ENCODE data around the gene IL36B.

Gene IL36B

GRCh38 chr2:113075600-113075999, 22.9 kb upstream of the IL36B start:
- no peak for DNase-seq (ENCODE audit: low spot score)

GRCh38 chr2:113075030-113075429, 22.4 kb upstream of the IL36B start:
- DNase-seq (ENCODE audit: low spot score), result no peak

GRCh38 chr2:113073325-113073834, 20.7 kb upstream of the IL36B start:
- DNase-seq (ENCODE audit: low spot score), result no peak

GRCh38 chr2:113072584-113072983, 19.9 kb upstream of the IL36B start:
- DNase-seq (ENCODE audit: low spot score), result no peak

GRCh38 chr2:113070606-113070975, 17.9 kb upstream of the IL36B start:
- DNase-seq (ENCODE audit: low spot score), result no peak

GRCh38 chr2:113069676-113070605, 17.3 kb upstream of the IL36B start:
- no peak for DNase-seq (ENCODE audit: low spot score)

- no peak for DNase-seq (ENCODE audit: low spot score)
Observed at GRCh38 chr2:113068706-113069485, 16.2 kb upstream of the IL36B start.

- no peak for DNase-seq (ENCODE audit: low spot score)
Observed at GRCh38 chr2:113068249-113068648, 15.6 kb upstream of the IL36B start.

GRCh38 chr2:113067681-113068080, 15.0 kb upstream of the IL36B start, which contains the start of gene IL1F10:
IL1F10 (plus strand) TSS chr2:113067970; CDS start chr2:113072739, 4,769 bp downstream.
- DNase-seq (ENCODE audit: low spot score), result no peak

- no peak for DNase-seq (ENCODE audit: low spot score)
Observed at GRCh38 chr2:113064898-113065297, 12.2 kb upstream of the IL36B start.

- no peak for DNase-seq (ENCODE audit: low spot score)
Observed at GRCh38 chr2:113064281-113064680, 11.6 kb upstream of the IL36B start.

GRCh38 chr2:113061896-113062770, 9.5 kb upstream of the IL36B start:
- no peak for DNase-seq (ENCODE audit: low spot score)

GRCh38 chr2:113061241-113061640, 8.6 kb upstream of the IL36B start:
- no peak for DNase-seq (ENCODE audit: low spot score)

GRCh38 chr2:113060796-113061195, 8.1 kb upstream of the IL36B start:
- no peak for DNase-seq (ENCODE audit: low spot score)

GRCh38 chr2:113060396-113060795, 7.7 kb upstream of the IL36B start:
- DNase-seq (ENCODE audit: low spot score), result no peak

- DNase-seq (ENCODE audit: low spot score), result no peak
Observed at GRCh38 chr2:113058998-113059960, 6.6 kb upstream of the IL36B start, which contains the start of gene IL36RN. IL36RN (plus strand) TSS chr2:113059198; CDS start chr2:113059439, 241 bp downstream.

GRCh38 chr2:113058411-113058994, 5.8 kb upstream of the IL36B start:
- DNase-seq (ENCODE audit: low spot score), result no peak

GRCh38 chr2:113057117-113057516, 4.5 kb upstream of the IL36B start:
- DNase-seq (ENCODE audit: low spot score), result no peak

GRCh38 chr2:113056521-113056920, 3.9 kb upstream of the IL36B start:
- DNase-seq (ENCODE audit: low spot score), result no peak

GRCh38 chr2:113054066-113054465, 1.4 kb upstream of the IL36B start:
- no peak for DNase-seq (ENCODE audit: low spot score)

All from CD4-positive, alpha-beta T cell treated with Interleukin-2 at 100 ng/mL for 4 hours (primary cell).